ENCODE results near the gene NGF.

NGF gene

DNA sequence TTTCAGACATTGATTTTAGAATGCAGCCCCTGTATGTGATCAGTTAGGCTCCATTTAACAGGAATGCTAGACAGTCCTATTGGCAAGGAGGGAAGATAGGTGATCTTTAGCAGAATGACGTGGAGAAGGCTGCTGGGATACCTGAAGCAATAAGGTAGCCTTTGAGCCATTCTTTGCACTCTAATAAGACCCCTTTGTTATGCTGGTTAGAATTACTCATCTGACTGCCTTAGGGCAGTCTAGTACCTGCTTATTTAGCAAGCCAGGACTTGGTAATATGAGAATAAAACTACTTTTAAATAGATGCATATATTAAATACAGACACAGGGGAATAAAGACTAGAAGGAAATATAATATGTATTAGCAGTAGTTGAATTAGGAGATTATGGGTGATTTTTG, 29.1 kb downstream of the NGF start:
- DNase-seq: no peak

DNA sequence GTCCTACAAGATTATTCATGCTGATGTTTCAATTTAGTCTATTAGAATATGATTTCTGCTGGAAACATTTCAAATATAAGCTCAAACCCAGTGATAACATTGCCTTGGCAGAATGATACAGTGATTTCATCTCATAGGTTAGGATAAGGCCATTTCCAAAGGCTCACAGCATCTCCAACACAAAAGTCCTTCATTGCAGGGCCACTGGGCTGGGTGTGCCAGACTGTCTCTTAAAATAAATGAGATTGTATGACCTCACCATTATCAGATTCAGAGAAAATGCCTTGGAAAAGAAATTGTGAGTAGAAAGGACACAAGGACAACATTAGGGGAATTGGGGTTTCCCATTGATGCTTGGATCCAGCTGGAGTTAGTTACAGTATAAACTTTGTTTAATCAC, 30.4 kb downstream of the NGF start:
- no peak for DNase-seq

- no peak for DNase-seq
These were observed 31.9 kb downstream of the NGF start for GRCh38 chr1:115306146-115306545.

- DNase-seq: no peak
These were observed 34.7 kb downstream of the NGF start for GRCh38 chr1:115303364-115303763.

DNA sequence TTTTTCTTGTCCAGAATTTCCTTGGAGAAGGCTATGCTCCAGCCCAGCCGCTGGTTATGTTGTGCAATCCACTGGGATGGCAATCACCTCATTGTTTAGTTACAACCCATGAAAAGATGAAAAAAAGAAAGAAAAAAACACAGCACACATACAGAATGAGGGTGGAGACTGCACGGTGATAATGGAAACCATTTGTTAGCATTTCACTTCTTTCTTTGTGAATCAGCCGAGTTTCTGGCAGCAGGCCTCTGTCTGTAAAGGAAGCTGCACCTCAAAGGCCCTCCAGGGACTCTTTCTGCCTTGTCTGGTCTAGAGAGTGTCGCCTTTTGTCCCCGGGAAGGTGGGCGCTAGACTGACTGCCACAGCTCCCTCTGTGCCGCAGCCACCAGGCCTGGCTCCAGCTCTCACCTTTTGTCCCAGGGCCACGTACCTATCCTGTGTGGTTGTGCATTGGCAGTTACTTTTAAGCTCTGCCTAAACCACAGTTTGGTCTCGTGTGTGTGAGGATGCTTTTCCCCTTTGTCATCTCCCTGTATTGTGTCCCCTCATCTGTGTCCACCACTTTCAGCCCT, 35.6 kb downstream of the NGF start:
- DNase-seq: no peak

GRCh38 chr1:115301438-115302020, 36.5 kb downstream of the NGF start:
- no peak for DNase-seq

- no peak for DNase-seq
These were observed 37.8 kb downstream of the NGF start for GRCh38 chr1:115300087-115300876.

GRCh38 chr1:115299266-115299665, 38.8 kb downstream of the NGF start:
- no peak for DNase-seq

- DNase-seq: no peak
These were observed 41.1 kb downstream of the NGF start for GRCh38 chr1:115296981-115297380.

- DNase-seq: no peak
These were observed 41.9 kb downstream of the NGF start for GRCh38 chr1:115295904-115296696.

DNA sequence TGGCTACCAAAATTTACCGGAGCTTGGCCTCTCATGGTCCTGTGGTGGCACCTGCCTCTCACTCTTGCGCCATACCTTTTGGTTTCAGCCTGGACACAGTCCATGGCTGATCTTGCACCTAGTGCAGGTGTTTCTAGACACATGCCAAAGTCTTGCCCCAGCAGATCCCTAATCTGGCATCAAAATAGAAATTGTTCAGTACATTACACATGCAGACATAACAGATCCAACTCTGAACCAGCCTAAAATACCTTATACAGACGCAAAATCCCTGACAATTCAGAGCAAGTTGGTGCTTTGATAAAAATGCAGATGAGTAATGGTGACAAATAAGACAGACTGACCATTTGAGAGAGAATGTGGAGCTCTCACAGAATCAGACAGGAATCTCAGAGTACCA, 44.1 kb downstream of the NGF start:
- DNase-seq: no peak

DNA sequence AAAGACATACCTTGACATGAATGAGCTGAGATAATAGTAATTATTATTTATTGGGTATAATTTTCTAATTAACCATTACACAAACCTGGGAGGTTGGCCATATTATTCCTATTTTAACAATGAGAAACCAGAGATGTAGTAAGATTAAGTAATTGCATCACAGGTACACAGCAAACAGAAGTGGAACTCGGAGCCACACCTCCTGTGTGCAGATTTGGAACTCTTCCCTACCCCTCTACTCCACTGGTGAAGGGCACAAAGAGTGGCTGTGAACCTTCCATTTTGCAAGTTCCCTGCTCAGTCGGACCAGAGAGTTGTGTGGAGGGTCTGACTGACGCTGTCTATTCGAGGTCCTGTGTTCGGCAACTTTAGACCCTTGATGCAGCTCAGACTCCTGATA, 45.0 kb downstream of the NGF start:
- no peak for DNase-seq

GRCh38 chr1:115291741-115292140, 46.3 kb downstream of the NGF start:
- DNase-seq: no peak

DNA sequence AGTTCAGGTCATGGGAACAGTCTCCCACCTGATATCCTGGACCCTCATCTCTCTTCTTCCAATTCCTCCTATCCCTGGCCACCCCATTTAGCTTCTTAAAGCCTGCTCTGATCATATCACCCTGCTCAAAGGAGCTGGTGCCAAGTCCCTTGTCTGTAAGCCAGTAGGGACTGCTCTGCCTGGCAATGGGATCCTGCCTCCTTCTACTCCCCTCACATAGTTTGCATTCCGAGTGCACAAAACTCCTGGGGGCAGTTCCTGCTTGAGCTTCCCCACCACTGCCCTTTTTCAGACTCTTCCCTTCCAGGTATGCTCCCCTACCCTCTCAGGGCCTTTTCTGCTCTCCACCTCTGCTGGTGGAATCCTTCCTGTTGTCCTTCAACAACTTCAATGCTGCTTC, 48.1 kb downstream of the NGF start:
- DNase-seq: no peak

DNA sequence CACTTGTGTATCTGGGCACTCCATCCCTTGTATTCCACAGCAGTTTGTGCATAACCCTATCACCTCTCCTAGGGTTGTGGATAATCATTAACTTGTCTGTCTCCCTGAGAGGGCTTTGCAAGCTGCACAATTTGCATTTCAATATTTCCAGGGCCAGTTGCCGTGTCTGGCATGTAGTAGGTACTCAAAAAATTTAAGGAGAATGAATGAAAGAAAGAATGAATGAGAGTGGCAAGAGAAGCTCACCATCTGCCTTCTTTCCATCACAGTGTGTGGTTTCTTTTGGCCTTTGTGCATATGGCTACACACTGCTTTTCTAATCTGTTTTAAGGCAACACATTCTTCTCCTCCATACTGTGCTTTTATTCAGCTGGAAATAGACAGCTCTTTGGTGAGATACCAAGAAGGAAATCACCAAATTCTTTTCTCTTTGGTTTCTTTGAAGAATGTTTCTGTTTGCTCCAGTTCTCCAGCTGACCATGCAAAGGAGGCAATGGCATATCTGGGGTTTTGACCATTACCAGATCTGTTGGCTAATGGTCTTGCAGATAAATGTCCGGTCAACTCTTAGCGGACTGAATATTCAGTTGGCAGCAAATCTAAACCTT, 49.4 kb downstream of the NGF start:
- DNase-seq: no peak

DNA sequence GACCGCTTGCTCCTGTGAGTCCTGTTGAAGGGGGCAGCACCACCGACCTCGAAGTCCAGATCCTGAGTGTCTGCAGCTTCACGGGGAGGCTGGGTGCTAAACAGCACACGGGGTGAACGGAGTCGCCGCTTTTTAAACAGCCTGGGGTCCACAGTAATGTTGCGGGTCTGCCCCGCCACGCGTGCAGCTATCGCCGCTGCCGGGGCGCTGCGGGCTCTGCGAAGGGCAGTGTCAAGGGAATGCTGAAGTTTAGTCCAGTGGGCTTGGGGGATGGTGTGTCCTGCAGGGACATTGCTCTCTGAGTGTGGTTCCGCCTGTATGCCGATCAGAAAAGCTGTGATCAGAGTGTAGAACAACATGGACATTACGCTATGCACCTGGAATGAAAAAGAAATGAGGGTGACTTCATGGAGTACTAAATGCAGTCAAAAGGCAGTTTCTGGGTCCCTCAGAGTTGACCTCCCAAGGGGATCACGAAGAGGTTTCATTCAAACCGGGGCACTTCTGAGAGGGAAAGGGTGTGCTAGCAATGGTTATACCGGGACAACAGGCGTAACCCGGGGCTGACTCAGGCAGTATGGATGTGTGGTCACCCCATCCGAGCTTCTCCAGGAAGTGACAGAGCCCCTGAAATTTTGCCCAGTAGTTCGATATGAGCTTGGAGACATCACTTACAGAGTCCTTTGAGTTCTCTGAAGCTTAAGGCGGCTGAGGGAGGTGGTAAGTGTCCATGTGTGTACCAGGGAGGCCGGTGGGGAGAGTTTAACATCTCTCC, 51.4 kb downstream of the NGF start:
- DNase-seq: no peak

GRCh38 chr1:115284209-115284608, 53.8 kb downstream of the NGF start:
- no peak for DNase-seq

DNA sequence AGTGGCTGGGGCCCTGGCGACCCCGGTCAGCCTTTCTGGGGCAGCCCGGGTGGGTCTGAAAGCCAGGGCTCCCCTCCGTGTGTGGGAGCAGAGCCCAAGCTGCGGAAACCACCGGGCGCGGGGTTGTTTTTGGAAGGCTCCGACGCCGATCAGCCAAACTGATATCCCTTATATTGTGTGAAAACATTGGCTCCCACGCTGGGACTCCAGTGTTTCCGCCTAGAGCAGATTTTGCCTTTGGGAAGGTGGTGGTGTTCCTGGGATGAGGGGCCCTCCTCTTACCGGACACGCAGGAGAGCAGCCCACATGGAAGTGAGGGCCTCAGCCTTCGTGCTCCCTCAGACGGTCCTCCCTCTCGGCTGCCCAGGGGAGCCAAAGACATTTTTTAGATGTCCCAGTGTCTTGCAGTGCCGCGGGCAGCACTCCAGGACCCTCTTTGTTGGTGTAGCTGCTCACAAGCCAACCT, 54.3 kb downstream of the NGF start:
- DNase-seq: no peak

- DNase-seq: no peak
These were observed 54.8 kb downstream of the NGF start for GRCh38 chr1:115283249-115283648.

- DNase-seq: no peak
These were observed 55.2 kb downstream of the NGF start for GRCh38 chr1:115282807-115283208.

DNA sequence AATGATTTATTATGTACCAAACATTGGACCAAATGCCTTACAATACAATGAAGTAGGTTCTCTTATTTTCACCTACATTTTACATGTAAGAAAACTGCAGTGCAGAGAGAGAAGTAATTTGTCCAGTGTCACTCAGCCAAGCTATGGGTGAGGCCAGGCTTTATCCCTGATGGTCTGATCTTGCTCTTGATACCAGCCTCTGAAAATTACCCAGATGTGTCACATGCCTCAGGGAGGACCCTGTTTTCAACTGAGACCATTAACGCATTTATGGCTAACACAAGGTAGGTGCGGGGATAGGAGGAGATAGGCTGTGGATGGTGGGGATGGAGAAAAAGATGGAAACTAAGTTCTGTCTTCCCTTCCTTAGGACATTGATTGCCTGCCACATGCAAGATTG, 56.9 kb downstream of the NGF start:
- no peak for DNase-seq

DNA sequence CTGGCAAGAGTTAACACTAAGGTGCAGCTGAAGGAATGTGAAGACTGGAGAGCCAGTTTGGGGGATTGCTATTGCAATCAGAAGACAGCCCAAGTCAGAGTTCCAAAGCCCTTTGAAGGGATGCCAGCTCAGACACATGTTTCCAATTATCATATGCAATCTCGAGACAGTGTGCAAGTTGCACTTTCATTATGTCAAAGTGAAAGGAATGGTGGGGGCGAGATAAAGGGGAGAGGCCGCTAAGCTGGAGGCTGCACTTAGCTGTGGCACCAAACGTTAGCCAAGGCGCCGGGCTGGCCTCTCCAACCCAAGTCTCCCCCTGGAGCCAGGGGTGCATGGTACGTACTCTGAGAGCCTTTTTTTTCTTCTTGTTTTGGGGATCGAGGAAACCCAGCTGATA, 58.0 kb downstream of the NGF start:
- no peak for DNase-seq
